ENCODE results near the gene ZNF385B. TPM values are rescaled to one million over a fixed set of nuclear protein-coding genes. Genes with fewer than 3 reads are reported as not detected.

ZNF385B gene
- polyA plus RNA-seq, 1 of the 3 experiments (the other 2 are of a cell fraction), result 0.16 TPM

- ChIA-PET POLR2A (no interaction called here), CTCF (interaction anchor here (1.2 kb wide), 1 partner anchor 8 kb away, joined by 3 read pairs; no protein-coding TSS in a partner anchor)
- no peak overlapping the region for H2AFZ ChIP-seq (ENCODE audit: low read depth)
- no peak overlapping the region for H3K4me3 ChIP-seq (ENCODE audit: low read depth in 2 of 2, low read length in 1 of 2)
- no peak for DNase-seq
- TF ChIP-seq JUND (IDR thresholded peaks at IDR 0.05) (no peak), RCOR1 (IDR thresholded peaks at IDR 0.05; ENCODE audit: low read length) (no peak), MEF2A (IDR thresholded peaks at IDR 0.05; ENCODE audit: borderline replicate concordance, low read depth) (no peak), RFX5 (IDR thresholded peaks at IDR 0.05; ENCODE audit: low read length) (no peak), FOSL2 (IDR thresholded peaks at IDR 0.05; ENCODE audit: borderline replicate concordance, low read depth) (no peak), CHD2 (IDR thresholded peaks at IDR 0.05; ENCODE audit: low read length, partially characterized antibody) (no peak), CTCF (IDR thresholded peaks at IDR 0.05) (no peak), SMC3 (IDR thresholded peaks at IDR 0.05; ENCODE audit: low read depth, low read length) (no peak), SIN3A (IDR thresholded peaks at IDR 0.05; ENCODE audit: borderline replicate concordance, low read depth, low read length) (no peak), FOXJ3 (CRISPR knock-in tag; IDR thresholded peaks at IDR 0.05) (no peak), MXI1 (IDR thresholded peaks at IDR 0.05; ENCODE audit: low read depth, low read length) (no peak), POLR2AphosphoS5 (IDR thresholded peaks at IDR 0.05; ENCODE audit: low read depth, low read length) (no peak)
- TF ChIP-seq, protein P1, sequence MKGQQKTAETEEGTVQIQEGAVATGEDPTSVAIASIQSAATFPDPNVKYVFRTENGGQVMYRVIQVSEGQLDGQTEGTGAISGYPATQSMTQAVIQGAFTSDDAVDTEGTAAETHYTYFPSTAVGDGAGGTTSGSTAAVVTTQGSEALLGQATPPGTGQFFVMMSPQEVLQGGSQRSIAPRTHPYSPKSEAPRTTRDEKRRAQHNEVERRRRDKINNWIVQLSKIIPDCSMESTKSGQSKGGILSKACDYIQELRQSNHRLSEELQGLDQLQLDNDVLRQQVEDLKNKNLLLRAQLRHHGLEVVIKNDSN (IDR thresholded peaks at IDR 0.05; ENCODE audit: borderline replicate concordance, low read depth), result no peak
- TF ChIP-seq, protein P2, sequence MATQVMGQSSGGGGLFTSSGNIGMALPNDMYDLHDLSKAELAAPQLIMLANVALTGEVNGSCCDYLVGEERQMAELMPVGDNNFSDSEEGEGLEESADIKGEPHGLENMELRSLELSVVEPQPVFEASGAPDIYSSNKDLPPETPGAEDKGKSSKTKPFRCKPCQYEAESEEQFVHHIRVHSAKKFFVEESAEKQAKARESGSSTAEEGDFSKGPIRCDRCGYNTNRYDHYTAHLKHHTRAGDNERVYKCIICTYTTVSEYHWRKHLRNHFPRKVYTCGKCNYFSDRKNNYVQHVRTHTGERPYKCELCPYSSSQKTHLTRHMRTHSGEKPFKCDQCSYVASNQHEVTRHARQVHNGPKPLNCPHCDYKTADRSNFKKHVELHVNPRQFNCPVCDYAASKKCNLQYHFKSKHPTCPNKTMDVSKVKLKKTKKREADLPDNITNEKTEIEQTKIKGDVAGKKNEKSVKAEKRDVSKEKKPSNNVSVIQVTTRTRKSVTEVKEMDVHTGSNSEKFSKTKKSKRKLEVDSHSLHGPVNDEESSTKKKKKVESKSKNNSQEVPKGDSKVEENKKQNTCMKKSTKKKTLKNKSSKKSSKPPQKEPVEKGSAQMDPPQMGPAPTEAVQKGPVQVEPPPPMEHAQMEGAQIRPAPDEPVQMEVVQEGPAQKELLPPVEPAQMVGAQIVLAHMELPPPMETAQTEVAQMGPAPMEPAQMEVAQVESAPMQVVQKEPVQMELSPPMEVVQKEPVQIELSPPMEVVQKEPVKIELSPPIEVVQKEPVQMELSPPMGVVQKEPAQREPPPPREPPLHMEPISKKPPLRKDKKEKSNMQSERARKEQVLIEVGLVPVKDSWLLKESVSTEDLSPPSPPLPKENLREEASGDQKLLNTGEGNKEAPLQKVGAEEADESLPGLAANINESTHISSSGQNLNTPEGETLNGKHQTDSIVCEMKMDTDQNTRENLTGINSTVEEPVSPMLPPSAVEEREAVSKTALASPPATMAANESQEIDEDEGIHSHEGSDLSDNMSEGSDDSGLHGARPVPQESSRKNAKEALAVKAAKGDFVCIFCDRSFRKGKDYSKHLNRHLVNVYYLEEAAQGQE (IDR thresholded peaks at IDR 0.05; ENCODE audit: low read depth, low read length), result no peak
- TF ChIP-seq, protein P3, sequence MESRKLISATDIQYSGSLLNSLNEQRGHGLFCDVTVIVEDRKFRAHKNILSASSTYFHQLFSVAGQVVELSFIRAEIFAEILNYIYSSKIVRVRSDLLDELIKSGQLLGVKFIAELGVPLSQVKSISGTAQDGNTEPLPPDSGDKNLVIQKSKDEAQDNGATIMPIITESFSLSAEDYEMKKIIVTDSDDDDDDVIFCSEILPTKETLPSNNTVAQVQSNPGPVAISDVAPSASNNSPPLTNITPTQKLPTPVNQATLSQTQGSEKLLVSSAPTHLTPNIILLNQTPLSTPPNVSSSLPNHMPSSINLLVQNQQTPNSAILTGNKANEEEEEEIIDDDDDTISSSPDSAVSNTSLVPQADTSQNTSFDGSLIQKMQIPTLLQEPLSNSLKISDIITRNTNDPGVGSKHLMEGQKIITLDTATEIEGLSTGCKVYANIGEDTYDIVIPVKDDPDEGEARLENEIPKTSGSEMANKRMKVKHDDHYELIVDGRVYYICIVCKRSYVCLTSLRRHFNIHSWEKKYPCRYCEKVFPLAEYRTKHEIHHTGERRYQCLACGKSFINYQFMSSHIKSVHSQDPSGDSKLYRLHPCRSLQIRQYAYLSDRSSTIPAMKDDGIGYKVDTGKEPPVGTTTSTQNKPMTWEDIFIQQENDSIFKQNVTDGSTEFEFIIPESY (IDR thresholded peaks at IDR 0.05; ENCODE audit: borderline replicate concordance, low read depth), result no peak
- TF ChIP-seq, protein P4, sequence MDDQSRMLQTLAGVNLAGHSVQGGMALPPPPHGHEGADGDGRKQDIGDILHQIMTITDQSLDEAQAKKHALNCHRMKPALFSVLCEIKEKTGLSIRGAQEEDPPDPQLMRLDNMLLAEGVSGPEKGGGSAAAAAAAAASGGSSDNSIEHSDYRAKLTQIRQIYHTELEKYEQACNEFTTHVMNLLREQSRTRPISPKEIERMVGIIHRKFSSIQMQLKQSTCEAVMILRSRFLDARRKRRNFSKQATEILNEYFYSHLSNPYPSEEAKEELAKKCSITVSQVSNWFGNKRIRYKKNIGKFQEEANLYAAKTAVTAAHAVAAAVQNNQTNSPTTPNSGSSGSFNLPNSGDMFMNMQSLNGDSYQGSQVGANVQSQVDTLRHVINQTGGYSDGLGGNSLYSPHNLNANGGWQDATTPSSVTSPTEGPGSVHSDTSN (IDR thresholded peaks at IDR 0.05), result no peak
- H3F3A ChIP-seq (replicated peaks; ENCODE audit: insufficient read depth), result no peaks in the 10 kb centered on the region
- no peaks in the 10 kb centered on the region for H3K27me3 ChIP-seq (ENCODE audit: insufficient read depth)
- no peaks in the 10 kb centered on the region for H3K36me3 ChIP-seq (replicated peaks in 1 of 2; ENCODE audit: control insufficient read depth in 1 of 2, insufficient read depth in 2 of 2, low read length in 1 of 2)
- WGBS (ENCODE audit: low lambda C conversion rate), result 79% methylated on average over 2 of the region's 2 CpGs
- no peaks in the 10 kb centered on the region for H4K20me1 ChIP-seq (ENCODE audit: insufficient read depth)
- H3K9me2 ChIP-seq, result no peaks in the 10 kb centered on the region
- no peak overlapping the region for H3K9ac ChIP-seq
- peaks cover 0 to 8% of the 10 kb centered on the region in 2 experiments; a peak in 1 of 4 replicates for H3K4me1 ChIP-seq (ENCODE audit: control insufficient read depth in 1 of 2, insufficient read depth in 2 of 2, low read depth in 1 of 2, low read length in 1 of 2)
- no peak overlapping the region for H3K4me2 ChIP-seq
- H3K79me2 ChIP-seq (ENCODE audit: insufficient read depth), result no peaks in the 10 kb centered on the region
- H3K9me3 ChIP-seq, result no peaks in the 10 kb centered on the region
- H3K27ac ChIP-seq (ENCODE audit: low read depth in 2 of 2, low read length in 1 of 2), result no peak overlapping the region
These were observed 248.1 kb downstream of the ZNF385B start for GRCh38 chr2:179613299-179613651.
